T1000 (cell line): Measurements from ENCODE around the gene KIAA0753.
"Not testable (repeated sequence)": the region's sequence is repeated elsewhere in the genome, so short reads cannot be mapped to it uniquely, and the experiment has no call there.

Source experiments
- DNase-seq: peaks from one replicate; lab custom pipeline; 2025; ENCODE audit warnings: mixed read lengths; lab: John Stamatoyannopoulos, UW

The KIAA0753 gene

DNA sequence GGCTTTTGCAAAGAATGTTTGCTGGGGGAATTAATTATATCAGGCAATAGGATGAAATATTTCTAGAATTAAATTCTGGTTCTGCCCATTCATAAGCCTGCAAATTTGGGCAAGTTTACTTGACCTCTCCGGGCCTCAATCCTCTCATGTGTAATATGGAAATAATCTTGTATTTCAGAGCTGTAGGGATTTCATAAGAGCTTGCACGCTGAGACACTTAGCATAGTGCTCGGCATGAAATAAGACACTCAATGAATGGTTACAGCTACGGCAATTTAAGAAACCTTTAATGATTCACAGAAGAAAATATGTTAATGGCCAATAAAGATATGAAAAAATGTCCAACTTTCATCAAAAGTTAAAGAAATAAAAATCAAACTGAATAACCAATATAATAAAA lies 43.6 kb downstream of the KIAA0753 start:
- DNase-seq, result no peak

- no peak for DNase-seq
Measured at GRCh38 chr17:6596511-6596910, 44.0 kb downstream of the KIAA0753 start.

- DNase-seq, result no peak
Measured at GRCh38 chr17:6596081-6596480, 44.4 kb downstream of the KIAA0753 start.

GRCh38 chr17:6593371-6593770 lies 47.1 kb downstream of the KIAA0753 start:
- DNase-seq, result not testable (repeated sequence)

DNA sequence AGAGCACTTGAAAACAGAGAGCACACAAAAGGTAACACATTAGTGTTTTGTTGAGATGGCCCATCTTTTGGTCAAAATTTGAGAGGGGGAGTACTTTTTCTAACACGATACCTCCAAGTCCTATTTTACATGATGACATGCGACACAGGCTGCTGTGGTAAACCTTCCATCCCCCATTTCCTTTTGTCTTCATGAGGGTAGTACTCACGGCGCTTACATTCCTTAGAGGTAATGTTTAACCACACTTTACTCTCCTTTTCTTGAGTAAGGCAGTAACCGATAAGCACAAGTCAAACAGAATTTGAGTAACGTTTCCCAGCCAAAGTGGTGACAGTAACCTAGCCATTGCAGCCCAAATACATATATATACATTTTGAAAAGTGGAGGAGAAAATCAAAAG lies 48.3 kb downstream of the KIAA0753 start:
- DNase-seq, result no peak

- no peak for DNase-seq
Measured at GRCh38 chr17:6591599-6592158, 48.8 kb downstream of the KIAA0753 start.

GRCh38 chr17:6589266-6589946 lies 51.1 kb downstream of the KIAA0753 start:
- DNase-seq, result no peak

- no peak for DNase-seq
Measured at GRCh38 chr17:6588165-6588564, 52.3 kb downstream of the KIAA0753 start.

- DNase-seq, result no peak
Measured at GRCh38 chr17:6587310-6587709, 53.2 kb downstream of the KIAA0753 start.

- no peak for DNase-seq
Measured at GRCh38 chr17:6583411-6583810, 57.1 kb downstream of the KIAA0753 start.

DNA sequence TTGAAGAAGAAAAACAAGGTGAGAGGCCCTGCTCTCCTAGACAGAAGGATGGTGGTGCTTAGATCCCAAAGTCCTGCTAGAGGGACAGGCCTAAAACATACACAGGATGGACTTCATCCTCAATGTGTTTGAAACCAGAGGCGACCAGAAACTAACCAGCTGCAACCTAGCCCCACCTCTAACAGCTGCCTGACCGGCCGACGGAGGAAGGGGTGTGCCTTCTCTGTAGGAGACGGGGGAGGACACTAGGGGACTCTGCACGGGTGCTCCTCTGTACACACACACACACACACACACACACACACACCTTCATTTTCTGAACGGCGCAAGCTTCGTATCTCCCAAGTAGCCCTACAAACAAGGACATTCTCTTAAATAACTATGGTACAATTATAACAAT lies 59.9 kb downstream of the KIAA0753 start:
- no peak for DNase-seq

GRCh38 chr17:6578491-6578890 lies 62.0 kb downstream of the KIAA0753 start:
- DNase-seq, result no peak

- DNase-seq, result no peak
Measured at GRCh38 chr17:6577686-6578263, 62.7 kb downstream of the KIAA0753 start.

- no peak for DNase-seq
Measured at GRCh38 chr17:6576038-6576785, 64.3 kb downstream of the KIAA0753 start.

- DNase-seq, result no peak
Measured at GRCh38 chr17:6575596-6575988, 64.9 kb downstream of the KIAA0753 start.

- no peak for DNase-seq
Measured at GRCh38 chr17:6574687-6575595, 65.6 kb downstream of the KIAA0753 start.

DNA sequence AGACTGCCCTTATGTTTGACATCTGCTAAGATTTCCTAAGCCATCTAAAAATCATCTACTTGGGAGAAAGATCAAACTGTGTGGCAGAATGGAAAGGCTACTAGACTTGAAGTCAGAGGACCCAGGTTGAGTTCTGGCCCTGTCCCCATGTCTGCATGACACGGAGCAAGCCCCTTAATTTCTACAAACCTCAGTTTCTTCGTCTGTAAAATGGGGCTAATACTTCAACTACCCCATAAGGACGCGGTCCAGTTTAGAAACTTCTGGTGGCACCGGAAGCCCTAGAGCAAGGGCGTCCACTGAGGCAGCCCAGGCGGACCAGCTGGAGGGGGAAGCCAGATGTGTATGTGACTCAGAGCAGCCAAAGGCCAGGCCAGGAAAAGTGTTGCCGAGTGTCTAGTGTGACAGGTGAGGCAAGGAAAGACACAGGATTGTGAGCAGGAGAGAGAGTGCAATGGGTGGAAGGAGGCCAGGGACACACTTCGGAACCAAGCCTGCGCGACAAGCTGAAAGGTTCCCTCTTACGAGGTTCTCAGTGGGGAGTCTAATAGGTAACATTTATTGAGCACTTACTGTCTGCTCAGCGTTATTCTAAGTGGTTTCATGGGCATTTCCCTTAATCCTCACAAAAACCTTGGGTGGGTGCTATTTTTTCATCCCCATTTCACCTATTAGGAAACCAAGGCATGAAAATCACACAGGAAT lies 66.4 kb downstream of the KIAA0753 start:
- DNase-seq, result no peak

GRCh38 chr17:6573495-6573894 lies 67.0 kb downstream of the KIAA0753 start:
- not testable (repeated sequence) for DNase-seq

DNA sequence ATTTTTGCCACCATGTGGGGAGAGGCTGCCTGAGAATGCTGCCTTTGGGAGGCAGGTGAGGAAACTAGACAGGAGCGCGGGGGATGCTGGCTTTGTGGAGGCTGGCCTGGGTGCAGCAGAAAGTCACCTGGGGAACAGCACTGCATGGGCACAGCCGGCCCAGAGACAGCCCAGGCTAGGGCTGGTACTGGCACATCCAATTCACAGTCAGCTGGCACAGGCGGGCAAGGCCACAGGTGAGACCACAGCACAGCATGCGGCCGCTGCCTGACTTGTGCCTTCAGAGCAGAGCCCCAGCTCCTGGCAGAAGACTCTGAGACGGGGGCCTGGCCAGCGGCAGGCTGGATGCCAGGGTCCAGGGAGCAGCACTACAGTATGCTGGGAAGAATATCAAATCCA lies 67.5 kb downstream of the KIAA0753 start:
- DNase-seq, result no peak

GRCh38 chr17:6571452-6571781 lies 69.1 kb downstream of the KIAA0753 start:
- no peak for DNase-seq

DNA sequence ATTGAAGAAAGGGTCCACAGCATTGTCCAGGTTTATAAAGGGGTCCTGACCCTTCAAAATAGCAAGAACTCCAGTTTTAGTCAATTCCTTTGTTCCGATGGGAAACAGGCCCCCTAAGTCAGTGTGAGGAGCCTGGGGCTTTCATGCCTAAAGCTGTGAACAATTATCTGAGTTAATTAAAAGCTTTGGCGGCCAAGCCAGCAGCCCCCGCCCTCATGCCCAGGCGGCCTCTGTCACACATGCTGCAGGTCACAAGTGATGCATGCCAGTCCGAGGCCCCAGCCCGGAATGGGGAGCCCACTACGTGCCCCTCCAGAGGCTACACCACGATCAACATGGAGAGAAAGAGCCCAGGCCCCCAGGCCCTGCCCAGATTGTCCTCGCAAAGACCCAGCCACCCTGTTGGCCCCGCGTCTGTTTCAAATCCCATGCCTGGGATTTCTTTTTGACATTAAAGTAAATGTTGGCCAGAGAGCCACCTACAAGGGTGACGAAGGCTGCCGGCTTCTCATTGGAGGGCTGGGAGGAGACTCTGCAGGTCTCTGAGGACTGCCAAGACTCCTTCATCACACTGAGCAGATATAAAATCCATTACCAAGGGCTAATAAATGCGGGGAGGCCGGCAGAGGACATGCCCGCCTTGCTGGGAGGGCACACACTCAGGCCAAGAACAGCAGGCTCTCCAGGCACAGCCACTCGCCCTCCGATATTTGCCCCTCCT lies 69.6 kb downstream of the KIAA0753 start:
- DNase-seq, result no peak
